ENCODE data around the gene AADAT.

Gene AADAT

GRCh38 chr4:170027181-170027829 lies 62.5 kb downstream of the AADAT start:
- TF ChIP-seq CTCF (IDR thresholded peaks at IDR 0.05; ENCODE audit: low read depth, low read length) = no peak
- in situ Hi-C loops (cut with HindIII; ENCODE audit: low sequenced_read_pairs) = no loop called here
- H3K4me3 ChIP-seq (ENCODE audit: low read depth, low read length) = peak overlapping the region; percentile 72
- DNase-seq (ENCODE audit: low read depth, low spot score) = peak; percentile 98

DNA sequence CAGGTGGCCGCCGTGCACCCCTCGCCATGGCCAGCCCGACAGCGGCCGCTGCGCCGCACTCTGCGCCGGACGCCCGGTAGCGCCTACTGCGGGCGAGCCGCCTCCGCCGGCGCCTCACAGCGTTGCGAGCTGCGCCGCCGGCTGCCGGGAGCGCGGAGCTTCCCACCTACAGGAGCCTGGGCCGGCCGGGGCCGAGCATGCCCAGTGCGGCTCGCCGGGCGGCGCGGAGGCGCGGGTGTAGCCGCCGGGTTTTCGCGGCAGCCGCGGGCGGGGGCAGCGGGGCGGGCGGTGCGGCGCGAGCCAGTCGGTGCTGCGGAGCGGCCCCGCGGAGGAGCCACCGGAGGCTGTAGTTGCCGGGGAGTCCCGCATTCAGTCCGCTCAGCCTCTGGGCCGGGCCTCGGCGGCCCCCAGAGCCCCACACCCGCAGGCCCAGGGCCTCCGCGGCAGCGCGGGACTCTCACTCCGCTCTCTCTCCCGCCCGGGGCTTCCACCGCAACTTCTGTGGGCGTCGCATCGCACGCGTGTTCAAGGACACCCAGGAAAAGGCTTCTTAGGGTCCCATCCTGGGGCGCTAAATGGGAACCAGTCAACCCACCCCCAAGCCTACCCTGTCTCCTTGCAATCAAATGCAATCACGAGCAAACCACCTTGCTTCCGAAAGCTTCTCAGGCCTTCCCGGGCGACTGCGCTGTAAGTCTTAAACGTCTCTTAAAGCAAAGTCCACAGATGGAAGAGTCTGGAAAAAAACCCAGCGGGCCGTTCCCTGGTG lies 63.3 kb downstream of the AADAT start, which contains the start of gene MFAP3L:
MFAP3L (minus strand) TSS at position 143 of the 769 bp plus-strand sequence. CDS start 20,518 bp downstream, outside the sequence.
- no peak for TF ChIP-seq CTCF (IDR thresholded peaks at IDR 0.05; ENCODE audit: low read depth, low read length)
- peak; percentile 89 for DNase-seq (ENCODE audit: low read depth, low spot score)

DNA sequence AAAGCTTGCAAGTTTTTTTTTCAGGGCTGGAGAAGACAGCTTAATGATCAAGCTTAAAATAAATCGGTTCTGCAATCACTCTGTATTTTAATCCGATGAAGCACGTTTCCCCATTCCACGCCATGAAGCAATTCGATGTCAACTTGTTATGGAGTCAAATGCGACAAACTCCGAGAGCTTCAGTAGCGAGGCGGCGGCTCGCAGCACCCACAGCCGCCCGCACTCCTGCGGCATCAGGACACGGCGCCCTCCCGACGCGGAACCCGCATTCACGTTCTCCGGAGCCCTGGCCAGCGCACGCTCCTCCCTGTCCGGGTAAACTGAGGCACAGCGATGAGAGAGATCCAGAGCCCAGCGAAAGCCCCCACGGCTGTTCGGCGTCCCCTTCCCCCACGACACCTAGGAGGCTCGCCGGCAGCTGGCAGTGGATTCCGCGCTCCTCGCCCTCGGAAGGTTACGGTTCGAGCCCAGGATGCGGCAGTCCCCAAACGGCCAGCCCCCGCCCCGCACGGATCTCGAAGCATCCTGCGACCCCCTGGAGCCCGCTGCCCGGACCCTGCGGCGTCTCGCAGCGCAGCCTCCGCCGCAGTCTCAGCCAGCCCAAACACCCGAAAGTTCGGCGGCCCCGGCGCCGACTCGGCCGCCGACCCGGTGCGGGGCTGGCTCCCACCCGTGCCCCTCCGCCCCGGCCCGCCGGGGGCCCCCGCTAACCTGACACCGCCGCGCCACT lies 64.1 kb downstream of the AADAT start:
- DNase-seq (ENCODE audit: low read depth, low spot score) = peak; percentile 23
- peak overlapping the region; percentile 61 for H3K4me3 ChIP-seq (ENCODE audit: low read depth, low read length)
- in situ Hi-C loops (cut with HindIII; ENCODE audit: low sequenced_read_pairs) = no loop called here
- TF ChIP-seq CTCF (IDR thresholded peaks at IDR 0.05; ENCODE audit: low read depth, low read length) = no peak

More for the DNA sequence above, 63.3 kb downstream of the AADAT start, which contains the start of gene MFAP3L:
- H3K4me3 ChIP-seq (ENCODE audit: low read depth, low read length) = peak within 1 kb of the TSS; percentile 72
- in situ Hi-C loops (cut with HindIII; ENCODE audit: low sequenced_read_pairs) = no loop called here

GRCh38 chr4:170022211-170022610 lies 67.5 kb downstream of the AADAT start:
- in situ Hi-C loops (cut with HindIII; ENCODE audit: low sequenced_read_pairs) = no loop called here
- no peak overlapping the region for H3K4me3 ChIP-seq (ENCODE audit: low read depth, low read length)
- no peak for TF ChIP-seq CTCF (IDR thresholded peaks at IDR 0.05; ENCODE audit: low read depth, low read length)
- DNase-seq (ENCODE audit: low read depth, low spot score) = no peak

DNA sequence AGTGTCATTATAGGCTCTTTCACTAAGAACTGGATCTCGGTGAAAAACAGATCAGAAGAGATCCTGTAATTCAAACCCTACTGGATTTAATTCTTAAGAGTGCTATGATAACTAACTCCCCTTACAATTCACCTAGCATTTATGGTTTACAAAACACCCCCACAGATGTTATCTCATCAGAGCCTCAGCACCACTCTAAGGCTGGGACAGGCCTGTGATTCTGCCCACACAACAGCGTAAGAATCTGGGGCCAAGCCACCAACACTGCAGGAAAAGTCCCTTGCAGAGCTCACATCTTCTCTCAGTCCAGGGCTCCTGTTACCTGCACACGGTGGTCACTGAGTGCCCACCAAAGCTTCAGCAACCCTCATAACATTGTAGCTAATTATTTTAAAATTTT lies 72.5 kb downstream of the AADAT start:
- no peak for TF ChIP-seq CTCF (IDR thresholded peaks at IDR 0.05; ENCODE audit: low read depth, low read length)
- no peak for DNase-seq (ENCODE audit: low read depth, low spot score)

GRCh38 chr4:170015285-170015684 lies 74.5 kb downstream of the AADAT start:
- TF ChIP-seq CTCF (IDR thresholded peaks at IDR 0.05; ENCODE audit: low read depth, low read length) = no peak
- H3K4me3 ChIP-seq (ENCODE audit: low read depth, low read length) = no peak overlapping the region
- DNase-seq (ENCODE audit: low read depth, low spot score) = no peak
- in situ Hi-C loops (cut with HindIII; ENCODE audit: low sequenced_read_pairs) = no loop called here

More for the DNA sequence above, 72.5 kb downstream of the AADAT start:
- in situ Hi-C loops (cut with HindIII; ENCODE audit: low sequenced_read_pairs) = no loop called here
- no peak overlapping the region for H3K4me3 ChIP-seq (ENCODE audit: low read depth, low read length)
